ENCODE measurements around the gene FANCM.

- TF ChIP-seq EZH2 (IDR thresholded peaks at IDR 0.05; ENCODE audit: insufficient read depth, poor library complexity, severe bottlenecking): no peak
- no peak for TF ChIP-seq EZH2phosphoT487 (IDR thresholded peaks at IDR 0.05; ENCODE audit: insufficient read depth, low read depth)
Observed at GRCh38 chr14:45156067-45156466, 20.3 kb downstream of the FANCM start.
